Panc1 (cell line): Measurements from ENCODE around the gene FAM83G.

Experiments used
- POLR2AphosphoS5 ChIP-seq: IDR thresholded peaks from 2 replicates; pipeline ENCODE4 v1.6.1; 2012; ENCODE audit warnings: mild to moderate bottlenecking, low read depth, low read length, moderate library complexity
- REST ChIP-seq, 2 experiments: IDR thresholded peaks; 2 replicates each; pipeline ENCODE4 v1.6.1; 2011 to 2012; ENCODE audit warnings: low read depth in 2 of 2, control low read depth in 1 of 2, low read length in 1 of 2, mild to moderate bottlenecking in 1 of 2, moderate library complexity in 1 of 2; ENCODE audit not compliant: insufficient read depth in 1 of 2
- SIN3A ChIP-seq: IDR thresholded peaks from 2 replicates; pipeline ENCODE4 v1.6.1; 2012; ENCODE audit warnings: low read depth, mild to moderate bottlenecking, low read length, moderate library complexity, borderline replicate concordance; ENCODE audit not compliant: insufficient read depth
- TF ChIP-seq, protein P1 (sequence below): fragments of 450-650 bp; IDR thresholded peaks from 2 replicates; pipeline ENCODE4 v1.5.1; 2017; ENCODE audit warnings: mild to moderate bottlenecking

GRCh38 chr17:18984273-18985114 is 20.1 kb downstream of the FAM83G start:
- TF ChIP-seq REST (IDR thresholded peaks at IDR 0.05; ENCODE audit: insufficient read depth in 1 of 2, low read depth in 2 of 2, low read length in 1 of 2) (no peak), POLR2AphosphoS5 (no peak), SIN3A (no peak)
- TF ChIP-seq, protein P1, sequence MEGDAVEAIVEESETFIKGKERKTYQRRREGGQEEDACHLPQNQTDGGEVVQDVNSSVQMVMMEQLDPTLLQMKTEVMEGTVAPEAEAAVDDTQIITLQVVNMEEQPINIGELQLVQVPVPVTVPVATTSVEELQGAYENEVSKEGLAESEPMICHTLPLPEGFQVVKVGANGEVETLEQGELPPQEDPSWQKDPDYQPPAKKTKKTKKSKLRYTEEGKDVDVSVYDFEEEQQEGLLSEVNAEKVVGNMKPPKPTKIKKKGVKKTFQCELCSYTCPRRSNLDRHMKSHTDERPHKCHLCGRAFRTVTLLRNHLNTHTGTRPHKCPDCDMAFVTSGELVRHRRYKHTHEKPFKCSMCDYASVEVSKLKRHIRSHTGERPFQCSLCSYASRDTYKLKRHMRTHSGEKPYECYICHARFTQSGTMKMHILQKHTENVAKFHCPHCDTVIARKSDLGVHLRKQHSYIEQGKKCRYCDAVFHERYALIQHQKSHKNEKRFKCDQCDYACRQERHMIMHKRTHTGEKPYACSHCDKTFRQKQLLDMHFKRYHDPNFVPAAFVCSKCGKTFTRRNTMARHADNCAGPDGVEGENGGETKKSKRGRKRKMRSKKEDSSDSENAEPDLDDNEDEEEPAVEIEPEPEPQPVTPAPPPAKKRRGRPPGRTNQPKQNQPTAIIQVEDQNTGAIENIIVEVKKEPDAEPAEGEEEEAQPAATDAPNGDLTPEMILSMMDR, result no peak
